Endometrial microvascular endothelial cells (primary cell): ENCODE measurements around the gene TENM3. TPM values are rescaled to one million over a fixed set of nuclear protein-coding genes. Genes with fewer than 3 reads are reported as not detected.
"Not testable (repeated sequence)": the region's sequence is repeated elsewhere in the genome, so short reads cannot be mapped to it uniquely, and the experiment has no call there.

Experiments
- in situ Hi-C: cut with HindIII; loops from 2 replicates; pipeline ENCODE4 v1.10.0; 2017; ENCODE audit warnings: low sequenced_read_pairs, low pct_unique_long_range_greater_than_20kb; ENCODE audit errors: inconsistent ontology term
- total RNA-seq: library from RNA; depleted of rRNA; stranded (reverse); fragments of >200 nt; gene quantifications from one replicate; pipeline ENCODE4 v1.2.3, GENCODE V29; 2015; ENCODE audit errors: inconsistent ontology term

TENM3 gene
- total RNA-seq, 1 donor from 2014 or later: 62.0 TPM

DNA sequence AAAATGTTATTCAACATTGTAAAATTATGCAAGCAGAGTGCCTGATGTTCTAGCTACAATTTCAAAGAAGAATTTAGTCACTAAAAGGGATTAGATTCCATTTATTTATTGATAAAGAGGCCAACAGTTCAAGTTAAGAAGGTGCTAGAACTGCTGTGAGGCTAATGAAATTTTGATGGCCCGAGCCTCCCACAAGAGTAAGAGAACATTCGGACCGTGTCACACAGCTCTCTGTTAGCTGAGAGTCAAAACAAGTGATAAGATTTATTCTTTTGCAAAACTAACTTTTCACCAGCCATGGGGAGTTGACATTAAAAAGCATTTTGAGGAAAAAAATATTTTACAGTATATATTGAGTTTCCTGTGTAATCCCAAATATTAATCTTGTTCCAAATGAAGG lies 106.8 kb downstream of the TENM3 start:
- in situ Hi-C loops: no loop called here

DNA sequence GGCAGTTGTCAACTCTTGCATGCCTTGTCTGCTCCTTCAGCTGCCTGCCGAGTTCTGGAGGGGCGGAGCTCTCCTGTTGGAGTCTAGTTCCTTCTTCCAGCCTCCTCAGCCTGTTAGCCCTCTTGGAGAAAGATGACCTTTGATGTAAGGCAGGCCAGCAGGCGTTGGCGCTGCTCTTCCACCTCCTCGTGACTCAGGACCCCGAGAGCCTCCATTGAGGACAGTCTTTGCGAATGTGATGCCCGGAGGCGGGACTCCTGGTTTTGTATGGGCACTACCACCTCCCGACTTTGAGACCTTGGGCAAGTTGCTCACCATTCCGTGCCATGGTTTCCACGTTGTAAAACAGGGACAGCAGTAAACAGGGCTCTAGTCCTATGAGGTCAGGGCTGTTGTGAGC lies 108.3 kb downstream of the TENM3 start:
- in situ Hi-C loops: no loop called here

GRCh38 chr4:182354106-182354505 lies 110.9 kb downstream of the TENM3 start:
- in situ Hi-C loops: no loop called here

- in situ Hi-C loops: no loop called here
These were observed 111.7 kb downstream of the TENM3 start for GRCh38 chr4:182354867-182355266.

DNA sequence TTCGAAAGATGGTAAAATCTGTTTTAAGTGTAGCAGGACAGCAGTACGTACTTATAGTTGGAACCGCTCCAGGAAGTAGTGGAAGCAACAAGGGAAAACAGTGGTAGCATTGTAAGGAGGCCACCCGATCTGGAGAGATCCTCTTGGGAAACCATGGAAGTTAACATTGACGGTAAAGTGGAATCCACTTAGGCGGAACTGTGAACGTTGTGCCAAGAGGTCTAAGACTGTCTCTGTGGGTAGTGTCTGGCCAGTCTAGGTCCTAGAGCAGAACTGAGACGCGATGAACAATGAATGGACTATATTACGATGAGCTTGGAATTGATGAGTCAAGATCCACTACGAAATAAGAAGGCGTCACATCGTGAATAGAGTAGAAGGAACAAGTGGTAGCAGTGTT lies 124.0 kb downstream of the TENM3 start:
- in situ Hi-C loops: no loop called here

- in situ Hi-C loops: no loop called here
These were observed 126.0 kb downstream of the TENM3 start for GRCh38 chr4:182369211-182369610.

- in situ Hi-C loops: no loop called here
These were observed 127.3 kb downstream of the TENM3 start for GRCh38 chr4:182370491-182370890.

GRCh38 chr4:182380771-182381181 lies 137.6 kb downstream of the TENM3 start:
- in situ Hi-C loops: no loop called here

DNA sequence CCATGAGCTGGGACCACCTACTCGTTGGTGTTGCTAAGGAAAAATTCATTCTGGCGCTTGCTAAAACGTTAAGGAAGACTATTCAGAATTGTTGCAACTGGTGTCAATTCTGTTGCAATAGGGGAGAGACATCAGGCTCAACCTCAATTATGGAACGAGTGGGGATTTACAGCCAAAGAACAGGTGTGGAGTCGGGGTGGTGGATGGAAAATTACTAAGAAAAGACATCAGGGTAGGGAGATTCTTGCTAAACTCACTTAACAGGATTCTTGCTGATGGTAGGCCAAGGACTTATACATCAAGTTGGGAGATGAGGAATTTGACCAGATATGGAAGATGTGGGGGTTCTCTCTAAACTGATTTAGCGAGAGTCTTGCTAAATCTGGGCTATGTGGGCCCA lies 139.7 kb downstream of the TENM3 start:
- in situ Hi-C loops: no loop called here

GRCh38 chr4:182384631-182385091 lies 141.5 kb downstream of the TENM3 start:
- in situ Hi-C loops: no loop called here

GRCh38 chr4:182385897-182386296 lies 142.7 kb downstream of the TENM3 start:
- in situ Hi-C loops: no loop called here

- in situ Hi-C loops: not testable (repeated sequence)
These were observed 143.4 kb downstream of the TENM3 start for GRCh38 chr4:182386576-182386975.

GRCh38 chr4:182391111-182391684 lies 148.0 kb downstream of the TENM3 start:
- in situ Hi-C loops: no loop called here

GRCh38 chr4:182394181-182394580 lies 151.0 kb downstream of the TENM3 start:
- in situ Hi-C loops: no loop called here

GRCh38 chr4:182400081-182400480 lies 156.9 kb downstream of the TENM3 start:
- in situ Hi-C loops: no loop called here

- in situ Hi-C loops: no loop called here
These were observed 157.6 kb downstream of the TENM3 start for GRCh38 chr4:182400790-182401189.

- in situ Hi-C loops: no loop called here
These were observed 161.2 kb downstream of the TENM3 start for GRCh38 chr4:182404376-182404775.

DNA sequence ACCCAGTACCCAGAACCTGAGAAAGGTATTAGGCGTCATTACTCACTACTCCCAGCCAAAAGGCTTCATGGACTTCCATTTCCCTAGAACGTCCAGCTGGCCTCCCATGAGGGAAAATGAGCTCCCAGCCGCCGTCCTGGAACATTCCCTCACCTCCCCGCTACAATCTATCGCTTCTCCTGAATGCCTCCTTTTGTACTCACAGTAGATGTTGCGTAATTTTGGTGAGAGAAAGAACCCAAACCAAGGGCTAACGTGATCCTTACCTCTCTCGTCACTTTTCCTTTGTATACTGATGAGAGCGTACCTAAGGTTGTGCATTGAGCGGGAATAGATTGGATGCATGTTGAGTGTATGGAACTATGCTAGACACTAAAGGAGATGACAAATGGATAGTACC lies 161.9 kb downstream of the TENM3 start:
- in situ Hi-C loops: no loop called here

DNA sequence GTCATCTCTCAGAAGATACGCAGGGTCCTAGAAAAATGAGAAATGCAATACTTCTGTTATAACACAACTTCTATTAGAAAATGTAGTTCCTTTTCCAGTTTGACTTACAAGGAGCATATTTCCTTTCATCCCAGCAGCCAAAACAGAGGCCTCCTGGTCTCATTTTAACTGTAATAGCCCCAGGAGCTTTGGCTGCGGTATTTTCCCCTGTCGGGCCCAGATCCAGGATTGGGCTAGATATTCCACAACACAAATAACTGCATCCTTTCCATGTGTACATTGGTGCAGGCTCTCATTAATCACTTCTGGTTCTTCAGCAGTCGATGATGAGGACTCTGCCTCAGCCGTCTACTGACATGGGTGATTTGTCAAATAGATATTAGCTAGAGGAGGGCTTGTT lies 166.1 kb downstream of the TENM3 start:
- in situ Hi-C loops: no loop called here

DNA sequence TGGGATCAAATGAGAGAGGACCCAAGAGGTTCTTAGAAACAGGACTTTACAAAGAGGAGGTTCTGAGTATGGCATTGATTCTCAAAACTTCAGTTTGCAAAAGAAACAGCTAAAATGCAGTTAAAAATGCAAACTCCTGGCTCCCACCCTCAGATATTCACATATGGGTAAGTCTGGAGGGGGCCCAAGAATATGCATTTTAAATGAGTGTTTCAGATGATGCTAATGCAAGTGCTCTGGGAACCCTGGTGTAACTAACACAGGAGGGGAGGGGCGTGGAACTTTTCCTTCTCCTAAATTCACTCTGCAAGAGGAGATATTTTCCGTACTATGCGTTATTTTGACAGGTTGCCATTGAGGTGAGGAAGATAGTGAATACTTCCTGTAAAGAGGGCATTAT lies 168.2 kb downstream of the TENM3 start:
- in situ Hi-C loops: no loop called here

GRCh38 chr4:182413550-182413949 lies 170.3 kb downstream of the TENM3 start:
- in situ Hi-C loops: no loop called here
